GM18870 (cell line): ENCODE data around the gene SEZ6.
"Not testable (repeated sequence)": the region's sequence is repeated elsewhere in the genome, so short reads cannot be mapped to it uniquely, and the experiment has no call there.

ENCODE experiments used
- ATAC-seq: cut with Tn5 transposase; IDR thresholded peaks from one replicate; pipeline ENCODE4 v1.9.1; 2021; ENCODE audit warnings: moderate library complexity; ENCODE audit not compliant: unreplicated experiment

SEZ6 gene

GRCh38 chr17:28940142-28940541, 65.7 kb downstream of the SEZ6 start:
- no peak for ATAC-seq

GRCh38 chr17:28938552-28938951, 67.3 kb downstream of the SEZ6 start:
- no peak for ATAC-seq

GRCh38 chr17:28937044-28937729, 68.6 kb downstream of the SEZ6 start:
- ATAC-seq = no peak

DNA sequence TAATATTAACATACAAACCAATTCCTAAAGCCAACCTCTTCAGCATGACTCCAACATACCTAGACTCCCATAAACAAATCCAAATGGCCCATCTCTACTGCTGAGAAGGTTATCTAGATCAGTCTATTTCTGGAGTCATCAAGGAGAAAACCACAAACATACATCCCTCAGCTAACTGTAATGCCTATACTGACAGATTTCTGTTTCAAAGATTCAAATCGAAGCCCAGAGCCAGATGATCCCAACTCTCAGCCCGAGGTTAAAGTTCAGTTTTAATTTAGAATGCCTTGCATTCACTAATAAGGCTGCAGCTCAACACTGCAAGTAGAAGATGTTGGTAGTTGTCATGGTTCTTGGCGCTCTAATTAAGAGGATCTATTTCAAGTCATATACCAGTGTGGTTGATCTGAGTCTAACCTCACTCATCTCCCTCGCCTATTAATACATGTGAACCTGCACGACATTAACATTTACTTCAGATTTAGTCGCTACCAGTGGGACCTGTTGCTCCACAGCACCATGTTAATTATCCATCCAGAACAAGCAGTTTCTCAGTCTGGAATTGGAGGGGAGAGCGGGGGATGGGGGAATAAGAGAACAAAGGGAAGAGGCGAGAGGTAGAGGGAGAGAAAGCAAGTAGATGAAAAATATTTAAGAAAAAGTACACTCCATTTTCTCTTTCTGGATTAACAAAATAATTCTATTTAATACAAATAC, 69.9 kb downstream of the SEZ6 start:
- no peak for ATAC-seq

DNA sequence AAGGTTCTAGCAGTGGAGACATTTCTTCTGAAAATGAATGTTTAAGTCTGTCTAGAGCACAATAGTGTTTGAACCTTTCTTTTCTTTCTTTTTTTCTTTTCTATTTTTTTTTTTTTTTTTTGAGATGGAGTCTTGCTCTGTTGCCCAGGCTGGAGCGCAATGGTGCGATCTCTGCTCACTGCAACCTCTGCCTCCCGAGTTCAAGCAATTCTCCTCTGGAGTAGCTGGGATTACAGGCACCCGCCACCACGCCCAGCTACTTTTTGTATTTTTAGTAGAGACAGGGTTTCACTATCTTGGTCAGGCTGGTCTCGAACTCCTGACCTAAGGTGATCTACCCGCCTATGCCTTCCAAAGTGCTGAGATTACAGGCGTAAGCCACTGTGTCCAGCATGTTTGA, 71.3 kb downstream of the SEZ6 start:
- not testable (repeated sequence) for ATAC-seq

- no peak for ATAC-seq
These were observed 76.0 kb downstream of the SEZ6 start for GRCh38 chr17:28929787-28930186.

- no peak for ATAC-seq
These were observed 77.8 kb downstream of the SEZ6 start for GRCh38 chr17:28928061-28928460.

DNA sequence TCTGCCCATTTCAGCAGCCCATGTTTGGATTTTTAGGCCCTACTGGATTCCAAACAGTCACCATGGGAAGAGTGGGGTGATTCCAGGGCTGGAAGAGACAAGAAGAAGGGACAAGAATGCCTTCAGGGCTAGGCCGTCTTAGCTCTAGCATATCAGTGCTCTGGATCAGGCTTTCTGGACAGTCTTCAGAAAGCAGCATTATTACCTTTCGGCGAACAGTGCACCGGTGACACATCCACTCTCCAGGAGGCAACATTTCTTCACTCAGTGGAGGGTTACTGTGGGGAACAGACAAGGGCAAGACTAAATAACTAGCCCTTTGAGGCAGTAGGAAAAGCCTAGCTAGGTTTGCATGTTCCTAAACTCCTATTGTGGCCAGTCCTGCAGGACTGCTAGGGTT, 79.0 kb downstream of the SEZ6 start:
- ATAC-seq = no peak

GRCh38 chr17:28926366-28926765, 79.5 kb downstream of the SEZ6 start:
- no peak for ATAC-seq

GRCh38 chr17:28925912-28926365, 79.9 kb downstream of the SEZ6 start:
- no peak for ATAC-seq

DNA sequence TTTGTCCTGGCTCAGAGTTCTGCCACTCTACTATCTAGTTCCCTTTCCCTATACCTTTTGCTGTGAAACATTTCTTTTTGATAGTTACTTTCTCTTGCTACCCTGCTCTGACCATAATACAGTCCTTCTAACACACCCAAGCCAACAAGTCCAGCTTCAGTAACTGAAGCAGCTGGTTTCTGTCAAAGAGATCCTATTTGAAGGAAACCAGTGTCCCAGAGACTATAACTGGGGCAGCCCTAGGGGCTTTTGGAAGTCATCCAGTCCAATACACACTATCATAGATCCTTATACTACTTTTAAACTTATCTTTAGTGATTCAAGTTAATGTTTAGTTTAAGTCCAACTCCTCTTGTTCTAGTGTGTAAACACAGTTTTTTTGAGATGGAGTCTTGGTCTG, 85.6 kb downstream of the SEZ6 start:
- no peak for ATAC-seq

- ATAC-seq = no peak
These were observed 87.5 kb downstream of the SEZ6 start for GRCh38 chr17:28918295-28918694.

DNA sequence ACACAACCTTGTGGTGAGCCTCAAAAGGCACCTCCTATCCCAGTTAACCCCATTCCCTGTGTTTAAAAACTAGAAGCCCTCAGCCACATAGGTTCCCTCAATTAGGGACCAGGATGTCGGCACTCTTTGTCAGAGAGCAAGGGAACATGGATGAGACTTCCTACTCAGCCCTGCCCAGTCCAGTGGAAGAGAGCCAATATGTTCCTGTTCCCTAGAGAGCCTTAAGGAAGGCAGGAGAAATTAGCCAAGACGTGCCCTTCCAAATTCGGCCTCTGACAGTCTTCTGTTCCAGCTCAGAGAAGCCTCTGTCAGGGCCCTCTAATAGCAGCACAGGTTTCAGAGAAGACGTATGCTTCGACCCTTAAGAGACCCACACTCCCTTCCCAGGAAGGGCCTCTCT, 88.4 kb downstream of the SEZ6 start:
- no peak for ATAC-seq

GRCh38 chr17:28917029-28917428, 88.8 kb downstream of the SEZ6 start:
- no peak for ATAC-seq

DNA sequence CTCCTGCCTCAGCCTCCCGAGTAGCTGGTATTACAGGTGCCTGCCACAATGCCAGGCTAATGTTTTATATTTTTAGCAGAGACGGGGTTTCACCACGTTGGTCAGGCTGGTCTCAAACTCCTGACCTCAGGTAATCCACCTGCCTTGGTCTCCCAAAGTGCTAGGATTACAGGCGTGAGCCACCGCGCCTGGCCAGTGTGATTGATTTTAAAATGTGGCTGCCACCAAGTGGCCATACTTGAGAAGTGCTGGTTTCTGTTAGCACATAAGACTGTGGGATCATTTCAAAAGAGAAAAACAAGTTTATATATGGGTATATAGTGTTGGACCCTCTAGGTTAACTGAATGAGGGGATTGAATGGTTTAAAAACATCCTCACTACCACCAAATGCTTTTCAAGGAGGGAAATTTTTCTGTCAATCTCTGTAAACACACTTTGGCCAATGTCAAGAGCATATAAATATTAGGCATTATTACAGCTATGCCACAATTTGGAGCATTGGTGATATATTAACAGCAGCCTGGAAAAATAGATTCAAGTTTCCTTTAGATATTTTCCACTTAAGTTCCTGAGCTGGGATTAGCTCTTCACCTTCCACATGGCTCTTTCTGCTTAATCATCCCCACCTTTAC, 89.4 kb downstream of the SEZ6 start:
- ATAC-seq = no peak

DNA sequence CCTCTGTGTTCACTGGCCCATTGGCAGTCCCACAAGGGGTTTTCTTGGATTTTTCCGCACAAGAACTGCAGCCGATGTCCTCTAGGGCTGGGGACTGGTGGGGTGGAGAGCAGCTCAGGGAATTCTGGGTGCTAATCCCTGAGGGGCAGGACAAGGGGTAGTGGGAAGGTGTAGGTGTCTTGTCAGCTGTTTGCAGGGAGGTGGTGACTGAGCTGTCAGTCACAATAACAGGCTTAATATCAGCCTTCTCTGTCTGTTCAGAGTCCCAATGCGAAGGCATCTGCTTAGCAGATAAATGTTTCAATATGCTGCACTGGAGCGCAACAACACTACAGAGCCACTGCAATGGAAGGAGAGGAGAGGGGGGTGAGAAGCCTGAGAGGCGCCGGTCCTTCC, 92.9 kb downstream of the SEZ6 start:
- ATAC-seq = no peak

DNA sequence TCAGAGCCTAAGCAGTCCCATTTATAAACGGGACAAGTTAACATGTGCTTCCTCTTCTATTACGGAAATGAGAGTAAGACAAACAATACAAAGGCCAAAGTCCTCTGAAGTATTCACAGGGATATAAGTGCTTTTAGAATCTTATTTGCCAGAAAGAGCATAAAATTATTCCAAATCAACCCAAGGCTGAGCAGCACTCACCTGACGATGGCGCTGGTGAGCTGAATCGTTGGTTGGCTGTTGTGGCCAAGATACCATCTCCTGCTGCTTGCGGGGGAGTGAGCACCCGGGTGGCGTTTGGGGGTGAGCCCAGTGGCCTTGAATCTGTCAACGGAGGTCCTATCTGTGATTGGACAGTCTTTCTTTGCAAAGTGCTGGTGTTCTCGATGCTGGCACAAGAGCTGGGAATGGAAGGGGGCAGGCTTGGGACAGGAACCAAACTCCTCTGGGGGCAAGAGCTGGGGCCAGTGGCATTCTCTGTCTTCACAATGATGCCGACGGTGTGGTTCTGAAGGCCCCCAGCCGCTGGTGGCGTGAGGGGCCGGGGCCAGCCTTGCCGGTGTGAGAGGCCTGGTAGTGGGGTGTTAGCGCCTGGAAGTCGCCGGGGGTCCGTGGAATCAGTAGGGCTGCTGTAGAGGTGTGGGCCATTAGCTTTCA, 93.4 kb downstream of the SEZ6 start:
- no peak for ATAC-seq

GRCh38 chr17:28911411-28912045, 94.3 kb downstream of the SEZ6 start:
- no peak for ATAC-seq

DNA sequence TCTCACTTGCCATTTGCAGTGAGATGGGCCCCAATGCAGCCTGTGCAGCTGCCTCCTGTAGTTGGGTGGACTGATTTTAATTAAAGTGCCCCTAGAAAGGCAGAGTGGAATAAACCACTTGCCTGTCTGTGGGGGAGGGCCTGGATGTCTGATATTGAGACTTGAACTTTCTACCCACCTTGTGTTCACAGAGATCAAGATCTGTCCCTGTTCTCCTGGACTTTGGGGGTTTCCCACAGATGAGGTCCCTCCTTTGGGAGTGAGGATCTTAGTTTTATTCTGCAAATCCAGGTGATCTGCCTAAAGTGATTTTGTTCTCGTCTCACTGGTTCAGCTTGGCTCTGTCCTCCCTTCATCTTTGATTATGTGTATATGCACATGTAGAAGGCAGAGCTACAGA, 95.3 kb downstream of the SEZ6 start:
- ATAC-seq = no peak

- ATAC-seq = no peak
These were observed 97.1 kb downstream of the SEZ6 start for GRCh38 chr17:28908640-28909167.
